ENCODE results near the gene IGSF9B.
A peak's percentile ranks its signal among the peaks of the same experiment; 100 is the strongest.

Gene IGSF9B

DNA sequence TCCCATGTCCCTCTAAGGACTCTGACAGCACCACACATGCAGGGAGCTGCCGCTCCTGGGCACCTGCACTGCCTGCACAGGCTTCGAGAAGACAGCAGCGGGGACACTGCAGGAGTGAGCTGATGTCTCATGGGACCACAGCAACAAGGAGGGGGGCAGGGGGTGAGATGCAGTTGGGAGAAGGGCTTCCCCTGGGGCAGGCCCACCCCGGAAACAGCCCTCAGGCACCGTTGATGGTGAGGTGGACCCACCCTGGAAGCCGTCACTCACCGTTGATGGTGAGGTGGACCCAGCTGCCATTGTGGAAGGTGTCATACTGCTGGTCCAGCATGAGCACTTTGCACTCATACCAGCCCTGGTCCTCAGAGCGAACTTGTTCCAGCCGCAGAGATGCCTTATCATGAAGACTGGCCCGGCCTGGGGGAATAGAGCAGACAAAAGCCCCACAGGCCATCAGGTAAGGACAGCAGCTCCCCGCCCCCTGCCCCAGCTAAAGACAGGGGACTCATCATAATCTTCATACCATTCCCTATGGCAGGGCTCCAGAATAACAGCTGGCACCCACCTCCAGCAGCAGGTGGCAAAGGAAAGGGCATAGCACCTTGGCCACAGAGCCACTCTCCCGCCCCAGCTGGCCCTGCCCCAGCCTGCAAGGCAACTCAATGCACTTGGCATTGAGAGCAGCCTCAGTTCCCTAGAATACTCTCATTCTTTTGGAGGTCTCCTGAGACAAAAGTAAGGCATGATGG lies 12.6 kb downstream of the IGSF9B start:
- Histone ChIP-seq H3K18ac (ENCODE audit: low read length) (no peak overlapping the region), H4K91ac (ENCODE audit: low read depth, low read length, poor library complexity) (no peak overlapping the region), H3K9ac (ENCODE audit: low read depth, low read length, poor library complexity) (no peak overlapping the region), H2BK12ac (ENCODE audit: low read length) (no peak overlapping the region), H3K4me2 (ENCODE audit: insufficient read depth, low read length, poor library complexity, severe bottlenecking) (no peak overlapping the region), H3K36me3 (replicated peaks in 1 of 2; ENCODE audit: control insufficient read depth in 2 of 2, insufficient read depth in 2 of 2, low read length in 2 of 2) (no peaks in the 10 kb centered on the region), H3K27ac (replicated peaks; ENCODE audit: low read length) (no peak overlapping the region), H2BK15ac (ENCODE audit: low read length) (peak overlapping the region; percentile 6), H2BK120ac (ENCODE audit: low read depth, low read length) (no peak overlapping the region), H3K23ac (ENCODE audit: low read depth, low read length, poor library complexity) (peak overlapping the region; percentile 26), H3K4ac (ENCODE audit: low read length) (no peak overlapping the region), H3K79me1 (ENCODE audit: low read depth, low read length) (peaks cover 5% of the 10 kb centered on the region), H2AFZ (ENCODE audit: low read length) (no peak overlapping the region), H3K4me1 (ENCODE audit: control insufficient read depth in 2 of 2, insufficient read depth in 1 of 2, low read depth in 1 of 2, low read length in 2 of 2) (peaks cover 37 to 38% of the 10 kb centered on the region in 2 donors), H3K14ac (ENCODE audit: low read length) (no peak overlapping the region), H3K4me3 (ENCODE audit: low read length in 2 of 2) (no peak overlapping the region), H3K9me3 (replicated peaks in 1 of 2; ENCODE audit: control insufficient read depth in 2 of 2, insufficient read depth in 1 of 2, low read depth in 1 of 2, low read length in 2 of 2) (no peaks in the 10 kb centered on the region), H4K8ac (ENCODE audit: low read depth, low read length) (no peak overlapping the region), H2AK5ac (ENCODE audit: low read depth, low read length) (peak overlapping the region; percentile 72), H3K27me3 (ENCODE audit: control insufficient read depth in 3 of 3, insufficient read depth in 3 of 3, low read depth in 1 of 3, low read length in 3 of 3) (no peaks in the 10 kb centered on the region), H2BK5ac (ENCODE audit: low read length) (no peak overlapping the region)
- DNase-seq (ENCODE audit: low spot score), result no peak
- WGBS, 2 donors (ENCODE audit: extremely low coverage in 2 of 2, insufficient read length in 2 of 2, insufficient replicate concordance in 1 of 2), result no CpG with 5 or more reads among the region's 12 CpGs

GRCh38 chr11:133942577-133942976 lies 14.2 kb downstream of the IGSF9B start:
- Histone ChIP-seq H3K4me1 (ENCODE audit: control insufficient read depth in 2 of 2, insufficient read depth in 1 of 2, low read depth in 1 of 2, low read length in 2 of 2) (peaks cover 24 to 26% of the 10 kb centered on the region in 2 donors), H2AK5ac (ENCODE audit: low read depth, low read length) (no peak overlapping the region), H2BK5ac (ENCODE audit: low read length) (no peak overlapping the region), H3K27ac (replicated peaks; ENCODE audit: low read length) (no peak overlapping the region), H3K4ac (ENCODE audit: low read length) (no peak overlapping the region), H3K27me3 (ENCODE audit: control insufficient read depth in 3 of 3, insufficient read depth in 3 of 3, low read depth in 1 of 3, low read length in 3 of 3) (no peaks in the 10 kb centered on the region), H2BK120ac (ENCODE audit: low read depth, low read length) (no peak overlapping the region), H4K91ac (ENCODE audit: low read depth, low read length, poor library complexity) (no peak overlapping the region), H3K4me3 (ENCODE audit: low read length in 2 of 2) (no peak overlapping the region), H3K18ac (ENCODE audit: low read length) (no peak overlapping the region), H2BK12ac (ENCODE audit: low read length) (no peak overlapping the region), H3K4me2 (ENCODE audit: insufficient read depth, low read length, poor library complexity, severe bottlenecking) (no peak overlapping the region), H3K36me3 (replicated peaks in 1 of 2; ENCODE audit: control insufficient read depth in 2 of 2, insufficient read depth in 2 of 2, low read length in 2 of 2) (no peaks in the 10 kb centered on the region), H3K14ac (ENCODE audit: low read length) (no peak overlapping the region), H3K79me1 (ENCODE audit: low read depth, low read length) (peaks cover 5% of the 10 kb centered on the region), H2BK15ac (ENCODE audit: low read length) (no peak overlapping the region), H3K9me3 (replicated peaks in 1 of 2; ENCODE audit: control insufficient read depth in 2 of 2, insufficient read depth in 1 of 2, low read depth in 1 of 2, low read length in 2 of 2) (no peaks in the 10 kb centered on the region), H3K23ac (ENCODE audit: low read depth, low read length, poor library complexity) (no peak overlapping the region), H4K8ac (ENCODE audit: low read depth, low read length) (no peak overlapping the region), H3K9ac (ENCODE audit: low read depth, low read length, poor library complexity) (no peak overlapping the region), H2AFZ (ENCODE audit: low read length) (no peak overlapping the region)
- WGBS, 2 donors (ENCODE audit: extremely low coverage in 2 of 2, insufficient read length in 2 of 2, insufficient replicate concordance in 1 of 2), result no CpG with 5 or more reads among the region's 7 CpGs
- DNase-seq (ENCODE audit: low spot score), result no peak

DNA sequence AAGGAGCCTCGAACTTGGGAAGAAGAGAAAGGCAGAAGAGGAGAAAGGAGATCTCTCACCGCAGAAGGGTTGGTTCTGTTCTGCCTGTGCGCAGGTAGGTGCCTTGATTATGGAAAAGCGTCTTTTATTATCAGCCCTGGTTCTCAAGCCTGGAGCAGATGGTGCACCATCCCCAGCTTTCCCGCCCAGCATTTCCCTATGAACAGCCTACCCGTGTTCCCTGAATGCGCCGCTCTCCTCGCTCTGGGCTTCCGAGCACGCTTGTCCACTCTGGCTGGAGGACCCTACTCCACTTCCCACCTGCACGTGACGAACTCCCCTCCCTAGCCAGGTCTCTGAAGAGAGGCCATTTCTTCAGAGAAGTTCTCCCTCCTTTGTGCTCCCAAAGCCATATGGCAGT lies 15.2 kb downstream of the IGSF9B start:
- H3K14ac ChIP-seq (ENCODE audit: low read length), result no peak overlapping the region
- H3K27ac ChIP-seq (replicated peaks; ENCODE audit: low read length), result no peak overlapping the region
- H2BK12ac ChIP-seq (ENCODE audit: low read length), result no peak overlapping the region
- no peaks in the 10 kb centered on the region for H3K27me3 ChIP-seq (ENCODE audit: control insufficient read depth in 3 of 3, insufficient read depth in 3 of 3, low read depth in 1 of 3, low read length in 3 of 3)
- no peak overlapping the region for H2BK120ac ChIP-seq (ENCODE audit: low read depth, low read length)
- no peak overlapping the region for H3K4me3 ChIP-seq (ENCODE audit: low read length in 2 of 2)
- no peak overlapping the region for H3K23ac ChIP-seq (ENCODE audit: low read depth, low read length, poor library complexity)
- no peak overlapping the region for H2BK15ac ChIP-seq (ENCODE audit: low read length)
- no peak for DNase-seq (ENCODE audit: low spot score)
- H3K4me1 ChIP-seq (ENCODE audit: control insufficient read depth in 2 of 2, insufficient read depth in 1 of 2, low read depth in 1 of 2, low read length in 2 of 2), result peaks cover 15 to 17% of the 10 kb centered on the region in 2 donors
- WGBS, 2 donors (ENCODE audit: extremely low coverage in 2 of 2, insufficient read length in 2 of 2, insufficient replicate concordance in 1 of 2), result no CpG with 5 or more reads among the region's 13 CpGs
- H4K91ac ChIP-seq (ENCODE audit: low read depth, low read length, poor library complexity), result no peak overlapping the region
- no peaks in the 10 kb centered on the region for H3K9me3 ChIP-seq (replicated peaks in 1 of 2; ENCODE audit: control insufficient read depth in 2 of 2, insufficient read depth in 1 of 2, low read depth in 1 of 2, low read length in 2 of 2)
- no peak overlapping the region for H2BK5ac ChIP-seq (ENCODE audit: low read length)
- H4K8ac ChIP-seq (ENCODE audit: low read depth, low read length), result no peak overlapping the region
- H3K4ac ChIP-seq (ENCODE audit: low read length), result no peak overlapping the region
- H3K4me2 ChIP-seq (ENCODE audit: insufficient read depth, low read length, poor library complexity, severe bottlenecking), result no peak overlapping the region
- no peak overlapping the region for H2AFZ ChIP-seq (ENCODE audit: low read length)
- H2AK5ac ChIP-seq (ENCODE audit: low read depth, low read length), result no peak overlapping the region
- no peak overlapping the region for H3K18ac ChIP-seq (ENCODE audit: low read length)
- no peak overlapping the region for H3K9ac ChIP-seq (ENCODE audit: low read depth, low read length, poor library complexity)
- peaks cover 5% of the 10 kb centered on the region for H3K79me1 ChIP-seq (ENCODE audit: low read depth, low read length)
- peaks cover 0 to 3% of the 10 kb centered on the region in 2 donors for H3K36me3 ChIP-seq (replicated peaks in 1 of 2; ENCODE audit: control insufficient read depth in 2 of 2, insufficient read depth in 2 of 2, low read length in 2 of 2)

GRCh38 chr11:133940034-133940433 lies 16.7 kb downstream of the IGSF9B start:
- WGBS, 2 donors (ENCODE audit: extremely low coverage in 2 of 2, insufficient read length in 2 of 2, insufficient replicate concordance in 1 of 2), result 99 to 100% methylated on average over 13 to 29 of the region's 56 CpGs
- Histone ChIP-seq H2AK5ac (ENCODE audit: low read depth, low read length) (no peak overlapping the region), H3K4ac (ENCODE audit: low read length) (no peak overlapping the region), H4K91ac (ENCODE audit: low read depth, low read length, poor library complexity) (no peak overlapping the region), H3K4me3 (ENCODE audit: low read length in 2 of 2) (peak overlapping the region in 1 of 2 donors; percentile 24), H3K4me1 (ENCODE audit: control insufficient read depth in 2 of 2, insufficient read depth in 1 of 2, low read depth in 1 of 2, low read length in 2 of 2) (peaks cover 8 to 10% of the 10 kb centered on the region in 2 donors), H3K9me3 (replicated peaks in 1 of 2; ENCODE audit: control insufficient read depth in 2 of 2, insufficient read depth in 1 of 2, low read depth in 1 of 2, low read length in 2 of 2) (no peaks in the 10 kb centered on the region), H3K27me3 (ENCODE audit: control insufficient read depth in 3 of 3, insufficient read depth in 3 of 3, low read depth in 1 of 3, low read length in 3 of 3) (no peaks in the 10 kb centered on the region), H2AFZ (ENCODE audit: low read length) (no peak overlapping the region), H3K9ac (ENCODE audit: low read depth, low read length, poor library complexity) (peak overlapping the region; percentile 45), H3K23ac (ENCODE audit: low read depth, low read length, poor library complexity) (peak overlapping the region; percentile 62), H2BK15ac (ENCODE audit: low read length) (no peak overlapping the region), H3K79me1 (ENCODE audit: low read depth, low read length) (peaks cover 3% of the 10 kb centered on the region), H3K4me2 (ENCODE audit: insufficient read depth, low read length, poor library complexity, severe bottlenecking) (no peak overlapping the region), H3K36me3 (replicated peaks in 1 of 2; ENCODE audit: control insufficient read depth in 2 of 2, insufficient read depth in 2 of 2, low read length in 2 of 2) (peaks cover 3 to 6% of the 10 kb centered on the region in 2 donors), H3K14ac (ENCODE audit: low read length) (peak overlapping the region; percentile 50), H2BK120ac (ENCODE audit: low read depth, low read length) (no peak overlapping the region), H2BK12ac (ENCODE audit: low read length) (no peak overlapping the region), H4K8ac (ENCODE audit: low read depth, low read length) (no peak overlapping the region), H3K18ac (ENCODE audit: low read length) (peak overlapping the region; percentile 18), H2BK5ac (ENCODE audit: low read length) (no peak overlapping the region), H3K27ac (replicated peaks; ENCODE audit: low read length) (no peak overlapping the region)
- DNase-seq (ENCODE audit: low spot score), result no peak
